ENCODE data around the gene EPC1. TPM values are rescaled to one million over a fixed set of nuclear protein-coding genes. Genes with fewer than 3 reads are reported as not detected.

Gene EPC1
- total and polyA plus RNA-seq, 9 of the 15 experiments (the other 6 are each of a cell fraction or from before 2014, with no cell fraction given): 7.0 to 43.6 (median 16.1) TPM

- TF ChIP-seq ZBTB49 (CRISPR knock-in tag; IDR thresholded peaks at IDR 0.05; ENCODE audit: borderline replicate concordance): no peak
- peak; percentile 51 for TF ChIP-seq FOSL1 (tag; conservative IDR thresholded peaks at IDR 0.05)
- no peak for TF ChIP-seq ZNF431 (CRISPR knock-in tag; IDR thresholded peaks at IDR 0.05)
- TF ChIP-seq HMGXB4 (CRISPR knock-in tag; IDR thresholded peaks at IDR 0.05): peak; percentile 66; the same call in 1 of the 2 replicates
- TF ChIP-seq AFF4 (CRISPR knock-in tag; IDR thresholded peaks at IDR 0.05): no peak; the same call in 1 of the 2 replicates
- TF ChIP-seq FOXK1 (CRISPR knock-in tag; IDR thresholded peaks at IDR 0.05; ENCODE audit: borderline replicate concordance): no peak
- TF ChIP-seq ZBTB34 (CRISPR knock-in tag; IDR thresholded peaks at IDR 0.05): 0 out of 2 replicates have a peak, but pooled peaks have one; percentile 7
- TF ChIP-seq EP400 (IDR thresholded peaks at IDR 0.05): peak; percentile 84
- TF ChIP-seq SP2 (IDR thresholded peaks at IDR 0.05; ENCODE audit: extremely low read depth, low read depth, low read length, poor library complexity, severe bottlenecking): no peak
- TF ChIP-seq MCM3 (IDR thresholded peaks at IDR 0.05): no peak
- no peak for TF ChIP-seq YBX1 (IDR thresholded peaks at IDR 0.05)
- TF ChIP-seq DLX4 (CRISPR knock-in tag; IDR thresholded peaks at IDR 0.05): no peak
- peak; percentile 78; the same call in 1 of the 2 replicates for TF ChIP-seq FOXJ2 (tag; IDR thresholded peaks at IDR 0.05)
- peak; percentile 85 for TF ChIP-seq SMAD4 (CRISPR knock-in tag; conservative IDR thresholded peaks at IDR 0.05)
- TF ChIP-seq BRD9 (IDR thresholded peaks at IDR 0.05; ENCODE audit: low read depth, partially characterized antibody): peak; percentile 86
- TF ChIP-seq OTX1 (CRISPR knock-in tag; IDR thresholded peaks at IDR 0.05): no peak
- peak; percentile 93 for TF ChIP-seq RB1 (IDR thresholded peaks at IDR 0.05; ENCODE audit: low read depth)
- no peak for TF ChIP-seq ZNF778 (CRISPR knock-in tag; IDR thresholded peaks at IDR 0.05)
These were observed at the start of gene EPC1 (continued) for GRCh38 chr10:32346551-32347362.

All from K562 (cell line).